ENCODE data around the gene SFTPD.

DNA sequence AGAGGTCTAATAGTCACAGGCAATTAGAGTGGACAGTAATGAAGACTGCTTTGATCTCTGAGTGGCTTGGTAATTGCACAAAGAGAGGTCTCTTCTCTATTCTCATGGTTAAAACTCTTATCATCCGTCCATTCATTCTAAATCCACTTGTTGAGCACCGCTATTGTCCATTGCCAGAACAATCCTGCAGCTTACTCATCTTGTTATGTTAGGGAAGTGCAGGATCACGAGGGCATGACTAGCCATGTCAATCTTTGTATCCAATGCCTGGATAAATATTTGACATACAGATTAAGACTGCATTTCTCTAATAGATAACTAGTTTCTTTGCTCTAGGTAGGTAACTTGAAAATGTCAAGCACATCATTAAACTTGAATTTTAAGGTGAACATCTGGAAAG lies 14.9 kb downstream of the SFTPD start:
- TF ChIP-seq, protein P1, sequence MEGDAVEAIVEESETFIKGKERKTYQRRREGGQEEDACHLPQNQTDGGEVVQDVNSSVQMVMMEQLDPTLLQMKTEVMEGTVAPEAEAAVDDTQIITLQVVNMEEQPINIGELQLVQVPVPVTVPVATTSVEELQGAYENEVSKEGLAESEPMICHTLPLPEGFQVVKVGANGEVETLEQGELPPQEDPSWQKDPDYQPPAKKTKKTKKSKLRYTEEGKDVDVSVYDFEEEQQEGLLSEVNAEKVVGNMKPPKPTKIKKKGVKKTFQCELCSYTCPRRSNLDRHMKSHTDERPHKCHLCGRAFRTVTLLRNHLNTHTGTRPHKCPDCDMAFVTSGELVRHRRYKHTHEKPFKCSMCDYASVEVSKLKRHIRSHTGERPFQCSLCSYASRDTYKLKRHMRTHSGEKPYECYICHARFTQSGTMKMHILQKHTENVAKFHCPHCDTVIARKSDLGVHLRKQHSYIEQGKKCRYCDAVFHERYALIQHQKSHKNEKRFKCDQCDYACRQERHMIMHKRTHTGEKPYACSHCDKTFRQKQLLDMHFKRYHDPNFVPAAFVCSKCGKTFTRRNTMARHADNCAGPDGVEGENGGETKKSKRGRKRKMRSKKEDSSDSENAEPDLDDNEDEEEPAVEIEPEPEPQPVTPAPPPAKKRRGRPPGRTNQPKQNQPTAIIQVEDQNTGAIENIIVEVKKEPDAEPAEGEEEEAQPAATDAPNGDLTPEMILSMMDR (conservative IDR thresholded peaks at IDR 0.05 in 1 of 2, IDR thresholded peaks at IDR 0.05 in 1 of 2; ENCODE audit: low read depth in 1 of 2, low read length in 2 of 2): no peak
- TF ChIP-seq EZH2 (IDR thresholded peaks at IDR 0.05; ENCODE audit: low read length, missing control alignments): no peak

Data from fibroblast of lung (primary cell).